Measurements from ENCODE around the gene PPP1CC. TPM values are rescaled to one million over a fixed set of nuclear protein-coding genes. Genes with fewer than 3 reads are reported as not detected.

PPP1CC gene
- total RNA-seq, 1 donor from 2014 or later, result 175 TPM

Other genes starting within 250 kb of the PPP1CC start
- 108 TPM for gene VPS29, start 240.8 kb downstream of the PPP1CC start, total RNA-seq
- gene RAD9B, start 240.6 kb downstream of the PPP1CC start, total RNA-seq, result 0.67 TPM
- gene PPTC7, start 159.6 kb downstream of the PPP1CC start, total RNA-seq, result 98.3 TPM
- gene TCTN1, start 128.8 kb downstream of the PPP1CC start, total RNA-seq, result 21.1 TPM
- 11.9 TPM for gene HVCN1, start 53.8 kb downstream of the PPP1CC start, total RNA-seq
- gene CCDC63, start 104.1 kb upstream of the PPP1CC start, total RNA-seq, result not detected
- gene MYL2, start 177.7 kb upstream of the PPP1CC start, total RNA-seq, result 13,587 TPM